NCI-H1417 treated with DMSO at 0.1 percent for 48 hours (cell line): ENCODE data around the gene ACKR4.

ENCODE experiments used
- DNase-seq: peaks from one replicate; lab custom pipeline; 2025; lab: John Stamatoyannopoulos, UW

ACKR4 gene

DNA sequence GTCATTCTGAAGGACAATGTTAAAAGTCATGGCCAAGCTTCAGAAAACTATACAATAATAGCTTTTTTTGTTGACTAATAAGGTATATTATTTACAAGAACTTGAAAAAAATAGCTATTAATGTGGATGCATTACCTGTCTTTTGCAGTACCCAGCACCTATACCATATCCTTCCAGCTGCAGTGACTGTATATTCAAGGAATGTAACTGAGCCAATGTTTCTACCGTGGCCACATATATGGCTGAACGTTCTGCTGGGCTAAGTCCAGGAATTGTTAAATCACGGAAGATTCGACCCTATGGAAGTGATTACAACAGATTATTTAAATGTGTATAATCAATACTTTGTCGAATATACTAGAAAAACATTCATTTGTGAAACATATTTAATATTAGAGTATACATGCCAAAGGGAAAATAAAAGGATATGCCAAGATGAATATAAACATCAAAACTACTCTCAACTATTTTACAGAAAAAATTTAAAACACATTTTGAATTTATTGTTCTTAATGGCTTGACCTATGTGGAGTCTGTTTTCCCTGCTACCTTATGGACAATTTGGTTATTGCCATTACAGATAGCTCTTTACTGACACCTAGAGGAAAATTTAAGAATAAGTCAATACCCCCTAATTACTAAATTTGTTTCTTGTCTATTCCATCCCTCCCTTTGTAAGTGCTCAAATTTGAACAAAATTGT is 44.9 kb downstream of the ACKR4 start:
- DNase-seq = no peak

GRCh38 chr3:132642539-132642847 is 45.4 kb downstream of the ACKR4 start:
- no peak for DNase-seq

GRCh38 chr3:132643366-132643765 is 46.3 kb downstream of the ACKR4 start:
- DNase-seq = no peak

DNA sequence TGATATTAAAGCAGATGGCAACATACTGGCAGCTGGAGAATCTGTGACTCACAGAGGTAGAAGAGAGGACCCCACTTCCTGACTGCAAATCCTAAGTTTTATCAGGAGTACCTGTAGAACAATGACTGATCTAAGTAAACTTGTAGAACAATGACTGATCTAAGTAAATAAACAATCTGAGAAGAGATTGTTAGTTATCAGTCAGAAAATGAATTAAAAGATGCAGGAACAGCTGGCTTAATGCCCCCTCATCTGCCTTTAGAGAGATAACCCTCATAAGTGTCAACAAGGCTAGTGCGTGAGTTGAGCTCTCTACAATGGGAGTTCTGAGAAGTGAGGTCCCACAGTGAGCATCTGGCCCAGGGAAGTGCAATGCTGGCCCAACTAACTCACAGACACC is 48.0 kb downstream of the ACKR4 start:
- no peak for DNase-seq

- DNase-seq = no peak
Measured at GRCh38 chr3:132650153-132650552, 53.1 kb downstream of the ACKR4 start.
